K562 (cell line): Measurements from ENCODE around the gene UFC1. TPM values are rescaled to one million over a fixed set of nuclear protein-coding genes. Genes with fewer than 3 reads are reported as not detected.

Experiments
- ATAC-seq: fragments of 200-7000 bp; cut with Tn5 transposase; 3 replicates; pipeline ENCODE4 v1.9.1; 2020; ENCODE audit warnings: moderate library complexity
- Bru-seq: library from RNA; stranded (reverse); fragments of 400-500 nt; gene quantifications from one replicate; lab custom pipeline; 2021; lab: Mats Ljungman, UMichigan
- BruChase-seq, 2 experiments: library from RNA; stranded (reverse); fragments of 400-500 nt; gene quantifications; one replicate each; lab custom pipeline; 2021; lab: Mats Ljungman, UMichigan
- BruUV-seq: library from RNA; stranded (reverse); fragments of 400-500 nt; replicated peaks from 2 replicates; lab custom pipeline; 2021; lab: Mats Ljungman, UMichigan
- CTCF ChIA-PET: fragments of 300-600 bp; formaldehyde crosslinking; extraction: SDS; loops from one replicate; lab custom pipeline; 2021; ENCODE audit warnings: low intra/inter-chr PET ratio; lab: Yijun Ruan, JAX
- POLR2A ChIA-PET: fragments of 300-600, 350-650 bp; sonication (Branson Sonifier 250); formaldehyde crosslinking; extraction: SDS; loops from one replicate; lab custom pipeline; 2021; ENCODE audit warnings: antibody characterized with exemption, inconsistent platforms; lab: Yijun Ruan, JAX
- DNase-seq, 4 experiments: peaks; one replicate each; pipeline versions ENCODE4 v3.0.0 to v3.0.0-alpha.2; 2011 to 2018; ENCODE audit warnings: low spot score in 3 of 4, mixed read lengths in 3 of 4; ENCODE audit errors: extremely low read depth in 1 of 4
- FAIRE-seq: peaks from 2 replicates; lab custom pipeline; 2011; peaks lifted over from hg19 to GRCh38; lab: Jason Lieb, UNC
- H2AFZ ChIP-seq: 2 replicates; pipeline ENCODE4 v1.6.0; 2011; ENCODE audit warnings: low read depth, low read length, control low read depth, inconsistent platforms
- H3K27ac ChIP-seq: fragments of 200-600 bp; 3 replicates; pipeline ENCODE4 v1.8.0; 2011; ENCODE audit warnings: low read depth, mild to moderate bottlenecking, control low read depth, inconsistent platforms, low read length, moderate library complexity, mixed read lengths; ENCODE audit errors: extremely low read depth
- H3K27me3 ChIP-seq, 2 experiments: fragments of 300-600 bp in 1 of 2; 2 replicates in 1 of 2; 3 replicates in 1 of 2; pipeline versions ENCODE4 v1.6.0 to v1.8.0; 2011; ENCODE audit warnings: inconsistent platforms in 2 of 2, low read length in 2 of 2, mild to moderate bottlenecking in 1 of 2, mixed read lengths in 1 of 2, moderate library complexity in 1 of 2; ENCODE audit not compliant: control insufficient read depth in 2 of 2, insufficient read depth in 2 of 2
- H3K36me3 ChIP-seq: fragments of 300-600 bp; 3 replicates; pipeline ENCODE4 v1.8.0; 2011; ENCODE audit warnings: mild to moderate bottlenecking, low read length, inconsistent platforms; ENCODE audit not compliant: control insufficient read depth, insufficient read depth
- H3K4me1 ChIP-seq, 2 experiments: fragments of 200-600 bp in 1 of 2; replicated peaks in 1 of 2; 2 replicates in 1 of 2; 3 replicates in 1 of 2; pipeline versions ENCODE4 v1.5.1 to v1.8.0; 2011; ENCODE audit warnings: inconsistent platforms in 2 of 2, low read length in 2 of 2, mild to moderate bottlenecking in 1 of 2, mixed read lengths in 1 of 2, moderate library complexity in 1 of 2; ENCODE audit not compliant: control insufficient read depth in 2 of 2, insufficient read depth in 2 of 2
- H3K4me2 ChIP-seq: 2 replicates; pipeline ENCODE4 v1.6.1; 2011; ENCODE audit warnings: low read length, control low read depth, inconsistent platforms, mixed read lengths; ENCODE audit not compliant: insufficient read depth
- H3K4me3 ChIP-seq: fragments of 200-600 bp; sonication (generic), shearing (Covaris generic); 2 replicates; pipeline ENCODE4 v1.5.1; 2016; ENCODE audit warnings: control low read depth, inconsistent platforms
- H3K79me2 ChIP-seq: fragments of 200-600 bp; 3 replicates; pipeline ENCODE4 v1.8.0; 2011; ENCODE audit warnings: low read length, inconsistent platforms; ENCODE audit not compliant: control insufficient read depth, insufficient read depth
- H3K9ac ChIP-seq, 2 experiments: 2 replicates each; pipeline versions ENCODE4 v1.6.0 to v1.6.1; 2011; ENCODE audit warnings: low read depth in 2 of 2, low read length in 2 of 2, control low read depth in 1 of 2, inconsistent platforms in 1 of 2, mild to moderate bottlenecking in 1 of 2, mixed read lengths in 1 of 2; ENCODE audit not compliant: insufficient read depth in 1 of 2
- H3K9me1 ChIP-seq: one replicate; pipeline ENCODE4 v1.6.0; 2011; ENCODE audit warnings: inconsistent platforms, mild to moderate bottlenecking, low read length, moderate library complexity; ENCODE audit not compliant: control insufficient read depth, insufficient read depth
- H3K9me3 ChIP-seq: replicated peaks from 2 replicates; pipeline ENCODE4 v1.5.1; 2011; ENCODE audit warnings: low read depth, low read length, inconsistent platforms; ENCODE audit not compliant: control insufficient read depth, insufficient read depth
- H4K20me1 ChIP-seq: replicated peaks from 2 replicates; pipeline ENCODE4 v1.6.1; 2011; ENCODE audit warnings: low read length, inconsistent platforms, mixed read lengths; ENCODE audit not compliant: control insufficient read depth, insufficient read depth
- GTF2A2 ChIP-seq: IDR thresholded peaks from 2 replicates; pipeline ENCODE4 v1.6.1; 2016; ENCODE audit warnings: mild to moderate bottlenecking, missing genetic modification characterization, missing compliant biosample characterization
- PHB2 ChIP-seq: fragments of 450-650 bp; IDR thresholded peaks from 2 replicates; pipeline ENCODE4 v1.6.1; 2017; ENCODE audit warnings: low read depth
- POLR2B ChIP-seq: fragments of 450-650 bp; IDR thresholded peaks from 2 replicates; pipeline ENCODE4 v1.6.1; 2018; ENCODE audit warnings: low read depth; ENCODE audit not compliant: partially characterized antibody
- SOX6 ChIP-seq: fragments of 450-650 bp; IDR thresholded peaks from 2 replicates; pipeline ENCODE4 v1.6.1; 2014; ENCODE audit warnings: mild to moderate bottlenecking
- ZEB2 ChIP-seq: fragments of 450-650 bp; IDR thresholded peaks from 2 replicates; pipeline ENCODE4 v1.6.1; 2016
- ZNF133 ChIP-seq: fragments of 250-450 bp; sonication (Bioruptor Pico); IDR thresholded peaks from 2 replicates; pipeline ENCODE4 v1.4.0; 2020; ENCODE audit warnings: mild to moderate bottlenecking
- WGBS: fragments of 100-300 bp; shearing (Covaris generic); methylation state at CpG from one replicate; pipeline ENCODE4 v1.1.6; 2016; ENCODE audit warnings: low coverage, mixed read lengths; ENCODE audit not compliant: insufficient coverage; ENCODE audit errors: missing lambda C conversion rate; 5-methylcytosine and 5-hydroxymethylcytosine counted together
- in situ Hi-C: fragments of 300-500 bp; cut with MboI; formaldehyde crosslinking; loops from 4 replicates; pipeline ENCODE4 v1.15.0; 2018; ENCODE audit warnings: inconsistent platforms, mixed read lengths
- intact Hi-C: fragments of 100-400 bp; cut with micrococcal nuclease; formaldehyde crosslinking; loops from 2 replicates; pipeline ENCODE4 v1.14.2; 2022
- long read RNA-seq, 3 experiments: library from polyadenylated mRNA in 2 of 3; library from RNA in 1 of 3; unstranded in 2 of 3; stranded (forward) in 1 of 3; transcript quantifications; one replicate each; pipeline ENCODE4 v2.0.0, GENCODE V29; 2019 to 2022
- polyA minus RNA-seq, 3 experiments: library from RNA; depleted of rRNA, polyadenylated mRNA; stranded (reverse); fragments of >200 nt; gene quantifications; 2 replicates each; pipeline ENCODE4 v1.2.3, GENCODE V29; 2011
- polyA plus RNA-seq, 8 experiments: library from polyadenylated mRNA; depleted of rRNA in 4 of 8; stranded (reverse) in 5 of 8; unstranded in 3 of 8; fragments of >200 nt; fragmentation: Nextera tagmentation in 2 of 8; fragmentation: Illumina TruSeq in 1 of 8; extraction: Ambion mirVana in 2 of 8; extraction: Trizol in 1 of 8; gene quantifications; 2 replicates each; pipeline versions ENCODE4 v1.2.1 to v1.2.3, GENCODE V29; 2011 to 2014; ENCODE audit warnings: inconsistent platforms in 1 of 8, missing spikeins in 1 of 8
- total RNA-seq, 7 experiments: library from RNA; depleted of rRNA in 6 of 7; stranded (reverse); fragments of >200 nt in 6 of 7; fragmentation: Illumina TruSeq in 2 of 7; extraction: Trizol in 2 of 7; gene quantifications; 2 replicates each; pipeline versions ENCODE4 v1.2.1 to v1.2.3, GENCODE V29; 2011 to 2021; ENCODE audit warnings: low replicate concordance in 1 of 7
- TF ChIP-seq, protein P1 (sequence below), 2 experiments: fragments of 450-650 bp; IDR thresholded peaks; 2 replicates each; pipeline ENCODE4 v1.6.1; 2016
- TF ChIP-seq, protein P2 (sequence below): IDR thresholded peaks from 2 replicates; pipeline ENCODE4 v1.6.1; 2011; ENCODE audit not compliant: insufficient read length; ENCODE audit errors: extremely low read depth
- TF ChIP-seq, protein P3 (sequence below), 2 experiments: IDR thresholded peaks; 2 replicates each; pipeline ENCODE4 v1.6.1; 2012; ENCODE audit warnings: improper control_type of control experiment in 2 of 2, low read depth in 2 of 2, low read length in 2 of 2, borderline replicate concordance in 1 of 2

UFC1 gene
- total RNA-seq (2011; cell fraction: chromatin; rRNA removed; ENCODE audit: low replicate concordance) = 38.3 and 47.8 TPM in 2 replicates
- total RNA-seq (2011; cell fraction: nucleolus; rRNA removed) = 27.1 and 28.9 TPM in 2 replicates
- 45.8 and 57.9 TPM in 2 replicates for total RNA-seq (2011; cell fraction: nucleoplasm; rRNA removed)
- total RNA-seq (2014; rRNA removed) (97.1 and 112 TPM in 2 replicates), total RNA-seq (2014; rRNA removed; fragmentation: Illumina TruSeq; extraction: Trizol) (151 TPM in 2 replicates), total RNA-seq (2015; rRNA removed; fragmentation: Illumina TruSeq; extraction: Trizol) (165 and 167 TPM in 2 replicates), total RNA-seq (2021) (92.8 and 94.2 TPM in 2 replicates), polyA plus RNA-seq (2011; rRNA removed) (161 and 166 TPM in 2 replicates), polyA plus RNA-seq (2014; fragmentation: Illumina TruSeq; extraction: Trizol) (167 and 190 TPM in 2 replicates), polyA plus RNA-seq (2014; fragmentation: Nextera tagmentation; extraction: Ambion mirVana) (100 to 1,000 TPM; 213 to 220 TPM), polyA plus RNA-seq (2014; rRNA removed) (113 and 143 TPM in 2 replicates), polyA minus RNA-seq (2011; rRNA and poly(A)+ RNA removed) (154 and 155 TPM in 2 replicates), Bru-seq, nascent RNA (percentile 90 among the genes with signal in this experiment), BruChase-seq, experiment 1, labeled RNA remaining after a 2-hour chase (percentile 75 among the genes with signal in this experiment), BruChase-seq, experiment 2, labeled RNA remaining after a 6-hour chase (percentile 79 among the genes with signal in this experiment)
- polyA plus RNA-seq (2011; cell fraction: cytosol; rRNA removed) = 91.4 and 190 TPM in 2 replicates
- polyA plus RNA-seq (2011; cell fraction: nucleus; rRNA removed) = 39.8 and 76.0 TPM in 2 replicates
- polyA plus RNA-seq (2012) = 124 and 155 TPM in 2 replicates
- polyA minus RNA-seq (2011; cell fraction: cytosol; rRNA and poly(A)+ RNA removed) = 56.1 and 62.8 TPM in 2 replicates
- polyA minus RNA-seq (2011; cell fraction: nucleus; rRNA and poly(A)+ RNA removed) = 16.7 and 35.9 TPM in 2 replicates
- long read RNA-seq, experiment 1, transcript UFC1-201 (6 exons, 1,114 nt) = major isoform, 134 of 165 reads
- long read RNA-seq, experiment 1, transcript UFC1-206 (5 exons, 617 nt) = minor isoform, 7 of 165 reads
- long read RNA-seq, experiment 1, partial matches to known transcripts = 14 of 165 reads
- long read RNA-seq, experiment 1, other reads (novel, unspliced or antisense) = 10 of 165 reads
- long read RNA-seq, experiment 2, transcript UFC1-201 (6 exons, 1,114 nt) = major isoform, 139 of 155 reads
- long read RNA-seq, experiment 2, partial matches to known transcripts = 6 of 155 reads
- long read RNA-seq, experiment 2, other reads (novel, unspliced or antisense) = 10 of 155 reads
- long read RNA-seq, experiment 3, transcript UFC1-201 (6 exons, 1,114 nt) = major isoform, 94 of 107 reads
- long read RNA-seq, experiment 3, transcript UFC1-206 (5 exons, 617 nt) = minor isoform, 6 of 107 reads
- long read RNA-seq, experiment 3, partial matches to known transcripts = 1 of 107 reads
- long read RNA-seq, experiment 3, other reads (novel, unspliced or antisense) = 5 of 107 reads

DNA sequence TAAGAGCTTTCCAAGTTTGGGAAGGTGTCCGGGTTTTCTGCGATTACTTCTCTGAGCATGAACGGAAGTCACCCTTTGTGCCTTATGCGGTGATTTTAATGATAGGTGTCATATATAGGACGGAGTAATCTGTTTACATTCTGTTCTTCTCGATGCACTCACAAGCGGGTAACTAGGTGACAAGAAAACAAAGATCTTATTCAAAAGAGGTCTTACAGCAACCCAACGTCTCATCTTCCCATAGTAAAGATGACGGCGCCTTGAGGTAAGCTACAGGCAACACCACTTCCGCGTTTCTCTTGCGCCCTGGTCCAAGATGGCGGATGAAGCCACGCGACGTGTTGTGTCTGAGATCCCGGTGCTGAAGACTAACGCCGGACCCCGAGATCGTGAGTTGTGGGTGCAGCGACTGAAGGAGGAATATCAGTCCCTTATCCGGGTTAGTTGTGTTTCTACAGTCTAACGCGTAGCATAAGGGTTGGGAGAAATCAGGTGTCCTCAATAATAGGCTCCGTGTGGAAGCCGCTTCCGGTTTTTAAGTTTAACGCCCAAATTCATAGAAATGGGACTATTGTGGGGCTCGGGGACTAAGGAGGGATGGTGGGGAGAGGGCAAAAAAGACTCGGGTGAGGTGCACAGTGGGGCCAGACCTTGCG, at the start of gene UFC1:
Gene UFC1 (plus strand): TSS at position 297 of the 656 bp plus-strand sequence. CDS start 20 bp downstream, at position 317.
- BruUV-seq = TSS peak; percentile 97
- H3K27ac ChIP-seq = peak within 1 kb of the TSS; percentile 92
- intact Hi-C loops = no loop called here
- H4K20me1 ChIP-seq = no peaks in the 10 kb centered on the region
- peak; percentile 68 to 92 (median 77) for DNase-seq
- H3K36me3 ChIP-seq = peaks cover 20% of the 10 kb centered on the region
- no peaks in the 10 kb centered on the region for H3K9me3 ChIP-seq
- 1% methylated on average over 33 of the region's 33 CpGs for WGBS
- peak within 1 kb of the TSS; percentile 52 for H3K4me3 ChIP-seq
- H3K79me2 ChIP-seq = peaks cover 20% of the 10 kb centered on the region
- peak; percentile 98 for FAIRE-seq
- in situ Hi-C loops = no loop called here
- ATAC-seq = peak; percentile 92
- ChIA-PET POLR2A (interaction anchor here (0.6 to 2.7 kb wide), 18 partner anchors 8 to 1368 kb away, joined by 3 to 30 read pairs (median 4); partner anchors contain the start of genes DEDD, NDUFS2, PPOX and USF1), CTCF (no interaction called here)
- peak within 1 kb of the TSS; percentile 93 for H2AFZ ChIP-seq
- H3K4me2 ChIP-seq = peak within 1 kb of the TSS; percentile 89
- H3K9ac ChIP-seq = peak within 1 kb of the TSS; percentile 94 to 97
- H3K27me3 ChIP-seq = no peaks in the 10 kb centered on the region
- peaks cover 6 to 19% of the 10 kb centered on the region in 2 experiments; a peak in 3 of 5 replicates for H3K4me1 ChIP-seq
- no peaks in the 10 kb centered on the region for H3K9me1 ChIP-seq
- TF ChIP-seq POLR2B (peak; percentile 85), GTF2A2 (tag) (peak; percentile 48; the same call in 1 of the 2 replicates), PHB2 (0 out of 2 replicates have a peak, but pooled peaks have one; percentile 8), ZEB2 (peak; percentile 94), ZNF133 (CRISPR knock-in tag) (no peak), SOX6 (no peak; the same call in 1 of the 2 replicates)
- TF ChIP-seq, protein P1, sequence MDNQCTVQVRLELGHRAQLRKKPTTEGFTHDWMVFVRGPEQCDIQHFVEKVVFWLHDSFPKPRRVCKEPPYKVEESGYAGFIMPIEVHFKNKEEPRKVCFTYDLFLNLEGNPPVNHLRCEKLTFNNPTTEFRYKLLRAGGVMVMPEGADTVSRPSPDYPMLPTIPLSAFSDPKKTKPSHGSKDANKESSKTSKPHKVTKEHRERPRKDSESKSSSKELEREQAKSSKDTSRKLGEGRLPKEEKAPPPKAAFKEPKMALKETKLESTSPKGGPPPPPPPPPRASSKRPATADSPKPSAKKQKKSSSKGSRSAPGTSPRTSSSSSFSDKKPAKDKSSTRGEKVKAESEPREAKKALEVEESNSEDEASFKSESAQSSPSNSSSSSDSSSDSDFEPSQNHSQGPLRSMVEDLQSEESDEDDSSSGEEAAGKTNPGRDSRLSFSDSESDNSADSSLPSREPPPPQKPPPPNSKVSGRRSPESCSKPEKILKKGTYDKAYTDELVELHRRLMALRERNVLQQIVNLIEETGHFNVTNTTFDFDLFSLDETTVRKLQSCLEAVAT (IDR thresholded peaks at IDR 0.05) = no peak
- TF ChIP-seq, protein P2, sequence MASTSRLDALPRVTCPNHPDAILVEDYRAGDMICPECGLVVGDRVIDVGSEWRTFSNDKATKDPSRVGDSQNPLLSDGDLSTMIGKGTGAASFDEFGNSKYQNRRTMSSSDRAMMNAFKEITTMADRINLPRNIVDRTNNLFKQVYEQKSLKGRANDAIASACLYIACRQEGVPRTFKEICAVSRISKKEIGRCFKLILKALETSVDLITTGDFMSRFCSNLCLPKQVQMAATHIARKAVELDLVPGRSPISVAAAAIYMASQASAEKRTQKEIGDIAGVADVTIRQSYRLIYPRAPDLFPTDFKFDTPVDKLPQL = peak; percentile 15
- TF ChIP-seq, protein P3, sequence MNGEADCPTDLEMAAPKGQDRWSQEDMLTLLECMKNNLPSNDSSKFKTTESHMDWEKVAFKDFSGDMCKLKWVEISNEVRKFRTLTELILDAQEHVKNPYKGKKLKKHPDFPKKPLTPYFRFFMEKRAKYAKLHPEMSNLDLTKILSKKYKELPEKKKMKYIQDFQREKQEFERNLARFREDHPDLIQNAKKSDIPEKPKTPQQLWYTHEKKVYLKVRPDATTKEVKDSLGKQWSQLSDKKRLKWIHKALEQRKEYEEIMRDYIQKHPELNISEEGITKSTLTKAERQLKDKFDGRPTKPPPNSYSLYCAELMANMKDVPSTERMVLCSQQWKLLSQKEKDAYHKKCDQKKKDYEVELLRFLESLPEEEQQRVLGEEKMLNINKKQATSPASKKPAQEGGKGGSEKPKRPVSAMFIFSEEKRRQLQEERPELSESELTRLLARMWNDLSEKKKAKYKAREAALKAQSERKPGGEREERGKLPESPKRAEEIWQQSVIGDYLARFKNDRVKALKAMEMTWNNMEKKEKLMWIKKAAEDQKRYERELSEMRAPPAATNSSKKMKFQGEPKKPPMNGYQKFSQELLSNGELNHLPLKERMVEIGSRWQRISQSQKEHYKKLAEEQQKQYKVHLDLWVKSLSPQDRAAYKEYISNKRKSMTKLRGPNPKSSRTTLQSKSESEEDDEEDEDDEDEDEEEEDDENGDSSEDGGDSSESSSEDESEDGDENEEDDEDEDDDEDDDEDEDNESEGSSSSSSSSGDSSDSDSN (IDR thresholded peaks at IDR 0.05; ENCODE audit: borderline replicate concordance in 1 of 2, low read depth in 2 of 2, low read length in 2 of 2) = peak in 1 of 2 experiments; percentile 79; a peak in 1 of 4 replicates
